Measurements from ENCODE around the gene DUS1L.

Gene DUS1L

GRCh38 chr17:82081546-82081945 is 15.9 kb upstream of the DUS1L start:
- no peak for DNase-seq
- peaks cover 91% of the 10 kb centered on the region for H3K36me3 ChIP-seq (replicated peaks)
- no peak overlapping the region for H3K4me3 ChIP-seq (ENCODE audit: low read depth, low read length)
- in situ Hi-C loops (cut with HindIII; ENCODE audit: low pct_ligation_motif_present, low sequenced_read_pairs): no loop called here
- H3K27me3 ChIP-seq (replicated peaks): no peaks in the 10 kb centered on the region
- TF ChIP-seq CTCF (IDR thresholded peaks at IDR 0.05; ENCODE audit: low read depth, low read length, missing control alignments): no peak
- no peak overlapping the region for H3K27ac ChIP-seq

GRCh38 chr17:82080789-82081464 is 15.3 kb upstream of the DUS1L start:
- no peak overlapping the region for H3K27ac ChIP-seq
- H3K36me3 ChIP-seq (replicated peaks): peaks cover 87% of the 10 kb centered on the region
- H3K27me3 ChIP-seq (replicated peaks): no peaks in the 10 kb centered on the region
- TF ChIP-seq CTCF (IDR thresholded peaks at IDR 0.05; ENCODE audit: low read depth, low read length, missing control alignments): no peak
- in situ Hi-C loops (cut with HindIII; ENCODE audit: low pct_ligation_motif_present, low sequenced_read_pairs): no loop called here
- no peak for DNase-seq
- H3K4me3 ChIP-seq (ENCODE audit: low read depth, low read length): no peak overlapping the region

GRCh38 chr17:82080048-82080788 is 14.6 kb upstream of the DUS1L start:
- Histone ChIP-seq H3K27ac (no peak overlapping the region), H3K27me3 (replicated peaks) (no peaks in the 10 kb centered on the region), H3K36me3 (replicated peaks) (peaks cover 80% of the 10 kb centered on the region), H3K4me3 (ENCODE audit: low read depth, low read length) (no peak overlapping the region)
- no peak for TF ChIP-seq CTCF (IDR thresholded peaks at IDR 0.05; ENCODE audit: low read depth, low read length, missing control alignments)
- in situ Hi-C loops (cut with HindIII; ENCODE audit: low pct_ligation_motif_present, low sequenced_read_pairs): no loop called here
- DNase-seq: no peak

GRCh38 chr17:82079001-82079677 is 13.5 kb upstream of the DUS1L start:
- Histone ChIP-seq H3K27ac (no peak overlapping the region), H3K36me3 (replicated peaks) (peaks cover 69% of the 10 kb centered on the region), H3K4me3 (ENCODE audit: low read depth, low read length) (no peak overlapping the region), H3K27me3 (replicated peaks) (no peaks in the 10 kb centered on the region)
- TF ChIP-seq CTCF (IDR thresholded peaks at IDR 0.05; ENCODE audit: low read depth, low read length, missing control alignments): no peak
- no peak for DNase-seq
- in situ Hi-C loops (cut with HindIII; ENCODE audit: low pct_ligation_motif_present, low sequenced_read_pairs): no loop called here

- DNase-seq: no peak
- Histone ChIP-seq H3K4me3 (ENCODE audit: low read depth, low read length) (no peak overlapping the region), H3K36me3 (replicated peaks) (peaks cover 62% of the 10 kb centered on the region), H3K27ac (no peak overlapping the region), H3K27me3 (replicated peaks) (no peaks in the 10 kb centered on the region)
- no peak for TF ChIP-seq CTCF (IDR thresholded peaks at IDR 0.05; ENCODE audit: low read depth, low read length, missing control alignments)
- in situ Hi-C loops (cut with HindIII; ENCODE audit: low pct_ligation_motif_present, low sequenced_read_pairs): no loop called here
Observed at GRCh38 chr17:82078433-82078832, 12.8 kb upstream of the DUS1L start.
